ENCODE data around the gene GRAMD1C. TPM values are rescaled to one million over a fixed set of nuclear protein-coding genes. Genes with fewer than 3 reads are reported as not detected.
"Not testable (repeated sequence)": the region's sequence is repeated elsewhere in the genome, so short reads cannot be mapped to it uniquely, and the experiment has no call there.

GRAMD1C gene
- total RNA-seq (ENCODE audit: insufficient read depth, low replicate concordance) = 8.2 TPM

DNA sequence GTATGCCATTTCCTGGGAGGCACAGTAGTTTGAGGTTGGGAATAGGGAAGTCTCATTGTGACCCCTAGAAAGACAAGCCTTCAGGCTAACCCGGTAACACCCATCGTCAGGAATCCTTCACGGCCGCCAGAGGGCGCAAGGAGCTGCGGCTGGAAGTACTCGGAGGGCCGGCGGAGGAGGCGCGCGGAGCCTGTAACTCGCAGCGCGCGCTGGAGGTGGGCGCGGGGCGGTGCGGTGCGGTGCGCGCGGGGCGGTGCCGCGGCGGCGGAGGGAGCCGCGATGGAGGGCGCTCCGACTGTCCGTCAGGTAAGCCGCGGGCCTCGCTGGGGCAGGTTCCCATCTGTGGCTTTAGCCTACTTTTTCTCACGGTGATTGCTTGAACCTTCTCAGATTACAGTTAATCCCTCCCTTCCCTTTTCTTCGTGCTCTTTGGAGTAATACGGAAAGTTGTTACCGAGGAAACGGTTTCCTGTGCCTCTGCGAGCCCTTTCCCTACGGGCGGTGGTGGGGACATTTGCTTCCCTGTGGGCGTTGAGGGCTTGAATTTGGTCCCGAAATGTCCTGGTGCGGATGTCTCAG is at the start of gene GRAMD1C:
Gene GRAMD1C, plus strand, starts transcription at position 158 of the 579 bp plus-strand sequence. Its CDS starts 122 bp downstream, at position 280.
- DNase-seq (ENCODE audit: low spot score) = peak; percentile 90

- DNase-seq (ENCODE audit: low spot score) = no peak
These were observed 47.2 kb upstream of the GRAMD1C start for GRCh38 chr3:113791381-113791780.

DNA sequence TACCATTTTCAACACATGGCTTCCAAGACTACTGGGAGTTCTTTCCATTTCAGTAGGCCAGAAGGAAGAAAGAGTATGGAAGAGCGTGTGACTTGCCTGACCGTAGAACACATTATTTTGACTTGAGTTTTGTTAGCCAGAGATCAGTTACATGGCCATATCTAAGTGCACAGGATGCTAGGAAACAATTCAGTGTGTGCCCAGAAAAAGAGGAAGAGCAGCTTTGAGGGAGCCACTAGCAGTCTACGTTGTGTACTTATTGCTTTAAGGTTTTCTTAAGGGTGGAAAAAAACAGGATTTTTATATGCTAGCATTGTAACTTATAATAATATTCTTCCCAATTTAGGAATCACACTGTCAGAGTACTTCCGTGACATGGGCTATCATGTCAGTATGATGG is 44.1 kb upstream of the GRAMD1C start:
- DNase-seq (ENCODE audit: low spot score) = no peak

GRCh38 chr3:113795693-113796092 is 42.9 kb upstream of the GRAMD1C start:
- DNase-seq (ENCODE audit: low spot score) = no peak

DNA sequence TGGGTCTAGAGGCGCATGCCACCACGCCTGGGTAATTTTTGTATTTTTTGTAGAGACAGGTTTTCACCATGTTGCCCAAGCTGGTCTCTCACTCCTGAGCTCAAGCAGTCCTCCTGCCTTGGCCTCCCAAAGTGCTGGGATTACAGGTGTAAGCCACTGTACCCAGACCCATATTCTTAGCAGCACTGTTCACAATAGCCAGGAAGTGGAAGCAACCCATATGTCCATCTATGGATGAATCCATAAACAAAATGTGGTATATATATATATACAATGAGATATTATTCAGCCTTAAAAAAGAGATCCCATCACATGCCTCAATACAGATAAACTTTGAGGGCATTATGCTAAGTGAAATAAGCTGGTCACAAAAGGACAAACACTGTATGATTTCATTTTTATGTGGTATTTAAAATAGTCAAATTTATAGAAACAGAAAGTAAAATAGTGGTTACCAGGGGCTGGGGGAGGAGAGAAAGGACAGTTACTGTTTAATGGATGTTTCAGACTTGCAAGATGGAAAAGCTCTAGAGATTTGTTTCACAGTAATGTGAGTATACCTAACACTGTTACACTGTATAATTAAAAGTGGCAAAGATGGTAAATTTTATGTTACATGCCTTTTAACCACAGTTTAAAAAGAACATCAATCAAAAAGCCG is 35.7 kb upstream of the GRAMD1C start:
- no peak for DNase-seq (ENCODE audit: low spot score)

DNA sequence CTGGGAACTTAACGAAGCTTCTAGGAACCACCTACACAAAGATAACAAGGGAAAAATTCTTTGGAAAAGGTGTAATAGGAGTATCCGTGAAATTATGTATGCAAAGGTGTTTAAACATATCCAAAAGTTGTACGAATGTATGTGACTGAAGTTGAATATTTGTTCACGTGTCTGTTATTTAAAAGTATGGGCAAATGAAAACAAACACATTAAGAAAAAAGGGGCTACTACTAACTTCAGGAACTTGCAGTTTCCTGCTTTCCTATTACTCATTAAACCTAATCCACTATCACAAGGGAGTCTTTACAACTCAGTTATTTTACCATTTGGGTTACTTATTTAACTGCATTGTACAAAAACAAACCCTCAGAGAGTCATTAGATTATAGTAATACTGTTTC is 33.9 kb upstream of the GRAMD1C start:
- DNase-seq (ENCODE audit: low spot score) = no peak

DNA sequence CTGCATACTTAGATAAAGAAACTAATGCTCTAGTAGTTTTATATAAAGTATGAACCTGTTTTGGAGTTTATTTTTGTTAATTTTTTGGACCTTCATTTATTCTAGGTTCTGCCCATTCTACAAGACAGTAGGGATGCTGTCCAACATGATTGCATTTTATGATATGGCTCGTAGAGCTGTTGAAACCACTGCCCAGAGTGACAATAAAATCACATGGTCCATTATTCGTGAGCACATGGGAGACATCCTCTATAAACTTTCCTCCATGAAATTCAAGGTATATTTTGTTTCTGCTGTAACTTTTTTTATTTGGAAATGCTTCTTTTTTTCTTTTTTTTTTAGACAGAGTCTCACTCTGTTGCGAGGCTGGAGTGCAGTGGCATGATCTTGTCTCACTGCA is 33.3 kb upstream of the GRAMD1C start:
- no peak for DNase-seq (ENCODE audit: low spot score)

- DNase-seq (ENCODE audit: low spot score) = no peak
These were observed 25.7 kb upstream of the GRAMD1C start for GRCh38 chr3:113812854-113813253.

GRCh38 chr3:113819866-113820265 is 18.7 kb upstream of the GRAMD1C start:
- no peak for DNase-seq (ENCODE audit: low spot score)

DNA sequence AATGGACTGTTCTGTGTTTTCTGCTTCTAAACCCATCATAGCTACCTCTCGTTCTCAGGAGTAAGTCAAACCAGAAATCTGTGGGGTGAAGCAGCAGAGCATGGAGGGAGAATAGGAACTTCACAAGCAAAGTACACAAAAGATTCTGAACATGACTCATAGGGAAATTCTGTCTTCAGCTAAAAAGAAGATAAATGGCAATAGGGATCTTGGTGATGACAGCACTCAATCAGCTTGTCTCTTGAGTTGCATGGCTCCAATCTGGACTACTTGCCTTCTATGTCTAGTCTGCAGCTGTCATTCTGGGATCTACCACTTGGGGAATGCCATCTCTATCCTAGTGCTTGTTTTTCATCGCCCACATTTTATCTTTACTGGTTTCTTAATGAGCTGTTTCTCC is 13.5 kb upstream of the GRAMD1C start:
- no peak for DNase-seq (ENCODE audit: low spot score)

DNA sequence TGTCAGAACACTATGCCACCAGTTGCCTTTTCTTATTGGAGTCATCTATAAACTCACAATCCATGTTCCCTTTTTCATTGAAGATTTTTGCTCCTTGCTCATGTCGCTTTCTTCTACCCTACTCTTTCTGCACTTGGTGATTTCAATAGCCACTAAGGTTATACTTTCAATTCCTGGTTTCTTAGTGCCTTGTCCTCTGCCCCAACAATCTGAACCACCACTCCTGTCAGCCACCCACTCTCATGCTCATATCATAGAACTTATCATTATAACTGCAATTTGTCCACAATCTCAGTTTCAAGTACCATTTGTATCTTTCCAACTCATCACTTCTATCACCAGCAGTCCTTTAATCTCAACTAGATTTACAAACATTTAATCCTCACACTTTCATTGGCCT is 10.0 kb upstream of the GRAMD1C start:
- no peak for DNase-seq (ENCODE audit: low spot score)

DNA sequence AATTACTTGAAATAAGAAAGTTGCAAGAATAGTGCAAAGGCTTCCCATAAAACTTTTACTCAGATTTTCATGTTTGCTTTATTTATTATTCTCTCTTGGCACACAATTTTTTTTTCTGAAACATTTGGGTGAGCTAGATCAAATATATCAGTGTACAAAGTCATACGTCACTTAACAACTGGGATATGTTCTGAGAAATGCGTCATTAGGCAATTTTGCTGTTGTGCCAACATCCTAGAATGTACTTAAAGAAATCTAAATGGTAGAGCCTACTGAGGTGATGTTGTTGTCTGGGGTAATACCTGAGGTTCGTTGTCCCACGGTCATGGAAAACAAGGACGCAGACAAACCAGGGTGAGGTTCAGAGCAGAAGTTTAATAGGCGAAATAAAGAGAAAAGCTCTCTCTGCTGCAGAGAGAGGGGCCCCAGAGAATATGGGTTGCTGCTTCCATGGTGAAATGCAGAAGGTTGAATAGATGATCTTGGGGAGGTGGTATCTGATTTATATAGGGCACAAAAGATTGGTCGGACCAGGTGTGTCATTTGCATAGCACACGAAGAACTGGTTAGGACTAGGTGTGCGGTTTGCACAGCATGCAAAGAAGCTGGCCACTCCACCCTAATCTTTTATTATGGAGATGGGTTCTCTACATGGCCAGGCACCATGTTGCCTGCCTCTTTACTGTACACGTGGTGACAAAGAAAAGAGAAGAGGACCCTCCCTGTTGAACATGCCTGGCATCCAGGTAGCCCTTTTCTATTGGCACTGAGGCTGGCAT is 8.8 kb upstream of the GRAMD1C start:
- no peak for DNase-seq (ENCODE audit: low spot score)

DNA sequence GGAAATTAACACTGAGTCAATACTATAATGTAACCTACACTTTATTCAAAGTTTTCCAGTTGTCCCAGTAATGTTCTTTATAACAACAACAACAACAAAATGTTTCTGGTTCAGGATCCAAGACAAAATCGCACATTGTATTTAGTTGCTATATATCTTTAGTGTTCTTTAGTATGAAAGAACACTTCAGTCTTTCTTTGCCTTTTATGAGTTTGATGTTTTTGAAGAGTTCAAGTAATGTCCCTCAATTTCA is 7.6 kb upstream of the GRAMD1C start:
- no peak for DNase-seq (ENCODE audit: low spot score)

- no peak for DNase-seq (ENCODE audit: low spot score)
These were observed 6.0 kb upstream of the GRAMD1C start for GRCh38 chr3:113832477-113833164.

GRCh38 chr3:113834983-113835382 is 3.6 kb upstream of the GRAMD1C start:
- no peak for DNase-seq (ENCODE audit: low spot score)

GRCh38 chr3:113839551-113839950 is 963 bp downstream of the GRAMD1C start:
- DNase-seq (ENCODE audit: low spot score) = no peak

DNA sequence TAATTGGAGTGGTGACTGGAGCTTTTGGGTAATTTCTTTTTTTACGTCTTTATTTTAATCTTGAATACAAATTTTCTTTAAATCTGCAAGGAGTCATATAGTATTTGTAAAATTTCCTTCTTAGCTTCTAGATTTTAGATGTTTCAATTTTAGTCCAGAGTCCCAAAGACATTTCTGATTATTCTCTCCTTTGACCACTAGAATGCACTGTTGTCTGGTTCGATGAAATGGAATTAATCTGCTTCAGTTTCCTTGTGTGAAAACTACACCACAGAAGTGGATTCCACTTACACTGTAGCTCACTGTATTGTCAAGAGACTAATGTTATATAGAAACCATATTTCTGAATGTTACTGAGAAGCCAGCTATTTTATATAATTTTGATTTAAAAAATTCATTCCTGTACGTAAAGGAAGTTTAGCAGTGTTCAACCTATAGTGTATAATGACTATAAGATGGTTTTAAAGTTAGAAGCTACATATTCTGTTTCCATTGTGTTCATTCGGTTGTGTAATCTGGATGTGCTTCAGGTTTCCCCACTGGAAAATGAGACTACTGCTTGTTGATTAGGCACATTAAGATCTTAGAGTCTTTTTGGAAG is 6.1 kb downstream of the GRAMD1C start:
- DNase-seq (ENCODE audit: low spot score) = peak; percentile 69

DNA sequence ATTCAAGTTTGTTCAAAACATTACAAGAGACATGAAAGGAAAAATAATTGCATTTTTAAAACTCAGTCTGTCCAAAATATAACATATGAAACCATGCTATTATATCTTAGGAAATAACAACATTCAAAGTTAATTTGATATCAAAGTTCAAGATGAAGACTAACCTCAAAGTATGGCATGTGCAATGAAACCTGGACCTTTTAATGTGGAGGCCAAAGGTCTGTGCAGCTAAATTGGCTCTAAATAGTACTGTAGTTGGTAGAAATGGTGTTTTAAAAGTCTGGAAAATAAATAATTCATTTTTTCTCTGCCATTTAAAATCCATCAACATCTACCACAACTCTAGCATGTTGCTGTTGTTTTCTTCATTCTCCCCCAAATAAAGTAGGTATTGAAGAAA is 8.7 kb downstream of the GRAMD1C start:
- DNase-seq (ENCODE audit: low spot score) = no peak

GRCh38 chr3:113847664-113848461 is 9.3 kb downstream of the GRAMD1C start:
- peak; percentile 3 for DNase-seq (ENCODE audit: low spot score)

DNA sequence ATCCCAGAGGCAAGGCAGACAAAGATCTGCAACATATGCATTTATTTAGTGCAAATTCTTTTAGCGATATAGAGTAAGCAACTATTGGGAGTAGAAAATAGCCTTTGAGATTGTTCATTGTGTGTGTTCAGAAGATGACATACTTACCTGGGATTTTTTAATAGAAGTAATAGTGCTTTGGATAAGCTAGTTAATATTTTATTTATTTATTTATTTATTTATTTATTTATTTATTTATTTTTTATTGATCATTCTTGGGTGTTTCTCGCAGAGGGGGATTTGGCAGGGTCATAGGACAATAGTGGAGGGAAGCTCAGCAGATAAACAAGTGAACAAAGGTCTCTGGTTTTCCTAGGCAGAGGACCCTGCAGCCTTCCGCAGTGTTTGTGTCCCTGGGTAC is 10.5 kb downstream of the GRAMD1C start:
- DNase-seq (ENCODE audit: low spot score) = not testable (repeated sequence)

DNA sequence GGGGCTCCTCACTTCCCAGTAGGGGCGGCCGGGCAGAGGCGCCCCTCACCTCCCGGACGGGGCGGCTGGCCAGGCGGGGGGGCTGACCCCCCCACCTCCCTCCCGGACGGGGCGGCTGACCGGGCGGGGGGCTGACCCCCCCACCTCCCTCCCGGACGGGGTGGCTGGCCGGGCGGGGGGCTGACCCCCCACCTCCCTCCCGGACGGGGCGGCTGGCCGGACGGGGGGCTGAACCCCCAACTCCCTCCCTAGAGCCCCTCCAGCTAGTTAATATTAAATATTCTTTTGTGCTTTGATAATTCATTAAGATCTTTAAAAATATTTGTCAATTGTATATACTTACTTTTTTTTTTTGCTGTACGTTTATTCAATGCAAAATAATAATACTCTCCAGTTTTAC is 11.3 kb downstream of the GRAMD1C start:
- DNase-seq (ENCODE audit: low spot score) = not testable (repeated sequence)
